NCI-H446 (cell line): ENCODE measurements around the gene API5.
"Not testable (repeated sequence)": the region's sequence is repeated elsewhere in the genome, so short reads cannot be mapped to it uniquely, and the experiment has no call there.

Experiments
- DNase-seq, 2 experiments: peaks; one replicate each; lab custom pipeline; 2025; lab: John Stamatoyannopoulos, UW

API5 gene

DNA sequence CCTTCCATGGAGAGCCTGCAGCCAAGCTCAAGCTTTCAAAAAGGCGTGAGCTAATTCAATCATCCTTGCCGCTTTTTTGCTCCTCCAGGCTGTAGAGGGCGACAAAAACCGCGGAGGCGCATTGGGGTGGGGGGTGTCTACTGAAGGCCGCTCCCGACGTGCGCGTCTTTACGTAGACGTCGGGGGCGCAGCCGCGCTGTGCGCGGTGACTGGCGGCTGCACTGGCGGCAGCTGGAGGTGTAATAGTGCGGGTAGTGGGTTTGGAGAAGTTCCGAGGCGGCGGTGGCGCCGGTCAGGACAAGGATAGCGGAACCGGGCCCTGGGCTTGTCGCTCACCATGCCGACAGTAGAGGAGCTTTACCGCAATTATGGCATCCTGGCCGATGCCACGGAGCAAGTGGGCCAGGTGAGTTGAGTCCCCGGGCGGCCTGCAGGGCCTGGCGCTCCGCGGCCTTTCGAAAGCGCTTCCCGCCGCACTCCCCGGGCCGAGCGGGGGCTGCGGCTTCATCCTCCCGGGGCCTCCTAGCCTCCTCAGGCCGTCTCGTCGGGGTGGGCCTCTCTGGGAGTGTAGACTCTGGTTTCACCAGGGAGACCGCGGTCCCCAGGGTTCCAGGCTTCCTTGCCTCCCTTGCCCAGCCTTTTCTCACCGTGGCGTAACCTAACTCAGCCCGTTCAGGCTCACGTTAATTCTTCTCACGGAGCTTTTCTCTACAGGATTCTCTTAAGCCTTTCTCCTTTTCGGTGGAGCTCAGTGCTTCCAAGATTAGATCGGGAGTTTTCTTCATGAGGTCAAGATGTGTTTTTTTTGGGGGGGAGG lies at the start of gene API5:
Gene API5 (plus strand): TSS at position 206 of the 817 bp plus-strand sequence. CDS start 132 bp downstream, at position 338.
- DNase-seq: peak; percentile 94 to 97

DNA sequence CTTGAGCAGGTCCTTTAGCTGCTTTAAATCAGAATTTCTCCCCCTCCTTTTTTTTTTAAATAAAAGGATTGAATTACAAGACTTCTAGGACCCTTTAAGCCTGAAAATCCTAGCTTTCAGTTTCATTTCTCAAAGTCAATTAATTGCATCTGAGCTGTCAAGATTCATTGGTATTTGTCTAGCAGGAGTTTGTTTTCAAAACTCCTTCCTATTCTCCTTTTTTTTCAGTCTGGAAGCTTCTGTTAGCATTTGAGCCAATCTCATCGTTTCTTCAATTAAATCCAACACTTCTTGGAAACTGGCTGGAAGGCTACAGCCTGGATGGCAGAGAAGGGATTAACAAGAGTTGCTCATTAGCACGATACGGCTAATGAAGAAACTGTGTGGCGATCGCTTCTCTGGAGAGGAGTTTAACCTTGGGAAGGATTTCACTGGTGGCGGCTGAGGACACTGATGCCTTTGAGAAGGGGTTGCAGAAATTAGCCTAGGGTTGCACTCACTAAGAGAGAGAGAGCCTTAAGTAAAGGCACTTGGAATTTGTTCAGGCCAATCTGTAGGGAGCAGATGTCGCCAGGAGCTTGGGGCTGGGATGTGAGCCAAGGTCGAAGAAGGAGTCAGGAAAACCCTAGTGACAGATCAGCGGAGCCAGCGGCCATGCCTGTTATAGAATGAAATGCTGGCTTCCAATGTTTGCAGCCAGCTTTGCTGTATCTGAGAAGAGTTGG lies 43.8 kb upstream of the API5 start:
- DNase-seq: peak; percentile 11 to 86

DNA sequence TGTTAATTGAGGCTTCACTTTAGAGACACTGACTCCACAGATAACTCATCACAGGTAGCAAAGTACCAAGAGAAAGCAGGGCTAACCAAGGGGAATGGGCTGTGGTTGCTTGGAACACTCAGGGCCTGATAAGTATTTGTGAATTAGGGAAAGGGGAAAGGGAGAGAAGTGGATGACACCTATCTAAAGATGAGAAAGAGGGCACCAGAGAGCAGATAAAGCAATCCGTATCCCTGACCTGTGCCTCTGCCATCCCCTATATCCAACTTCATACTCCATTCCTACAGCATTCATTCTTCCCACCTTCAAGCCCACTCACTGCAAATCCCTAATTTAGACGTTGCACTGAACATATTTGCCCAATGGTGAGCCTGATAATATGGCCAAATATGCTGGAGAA lies 43.0 kb upstream of the API5 start:
- no peak for DNase-seq

GRCh38 chr11:43269254-43269918 lies 42.4 kb upstream of the API5 start:
- DNase-seq: peak; percentile 38 to 70

GRCh38 chr11:43270468-43270867 lies 41.3 kb upstream of the API5 start:
- DNase-seq: no peak

DNA sequence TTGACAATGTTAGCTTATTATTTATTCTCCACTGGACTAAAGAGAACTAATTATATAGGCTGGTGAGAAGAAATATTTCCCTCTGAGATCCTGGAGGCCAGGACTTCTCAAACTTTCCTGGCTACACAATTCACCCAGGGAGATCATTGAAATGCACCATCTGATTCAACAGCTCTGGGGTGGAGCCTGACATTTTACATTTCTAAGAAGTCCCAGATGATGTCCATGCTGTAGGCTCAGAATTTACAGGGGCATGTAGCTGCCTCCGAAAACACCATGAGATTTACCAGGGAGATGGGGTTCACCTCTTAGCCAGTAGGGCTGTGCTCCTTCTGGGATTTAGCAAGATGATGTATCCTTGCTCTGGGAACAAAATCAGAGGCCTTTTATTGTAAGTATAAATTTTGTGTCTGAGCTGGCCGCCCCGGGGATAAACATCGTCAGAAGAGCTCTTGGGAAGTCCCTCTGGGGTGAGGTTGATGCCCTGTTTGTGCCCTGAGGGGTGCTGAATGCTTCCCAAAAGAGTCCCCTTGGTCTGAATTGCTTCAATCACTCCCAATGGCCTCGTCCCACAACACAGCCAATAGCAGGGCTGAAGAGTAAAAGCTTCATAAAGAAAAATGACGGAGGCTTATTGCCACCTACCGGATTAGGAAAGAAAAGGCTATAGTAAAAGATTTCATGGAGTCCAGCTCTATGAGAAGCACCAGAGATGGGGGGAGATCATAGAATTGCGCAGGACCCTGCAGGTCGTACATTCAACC lies 33.4 kb upstream of the API5 start:
- DNase-seq: peak; percentile 32 to 71

DNA sequence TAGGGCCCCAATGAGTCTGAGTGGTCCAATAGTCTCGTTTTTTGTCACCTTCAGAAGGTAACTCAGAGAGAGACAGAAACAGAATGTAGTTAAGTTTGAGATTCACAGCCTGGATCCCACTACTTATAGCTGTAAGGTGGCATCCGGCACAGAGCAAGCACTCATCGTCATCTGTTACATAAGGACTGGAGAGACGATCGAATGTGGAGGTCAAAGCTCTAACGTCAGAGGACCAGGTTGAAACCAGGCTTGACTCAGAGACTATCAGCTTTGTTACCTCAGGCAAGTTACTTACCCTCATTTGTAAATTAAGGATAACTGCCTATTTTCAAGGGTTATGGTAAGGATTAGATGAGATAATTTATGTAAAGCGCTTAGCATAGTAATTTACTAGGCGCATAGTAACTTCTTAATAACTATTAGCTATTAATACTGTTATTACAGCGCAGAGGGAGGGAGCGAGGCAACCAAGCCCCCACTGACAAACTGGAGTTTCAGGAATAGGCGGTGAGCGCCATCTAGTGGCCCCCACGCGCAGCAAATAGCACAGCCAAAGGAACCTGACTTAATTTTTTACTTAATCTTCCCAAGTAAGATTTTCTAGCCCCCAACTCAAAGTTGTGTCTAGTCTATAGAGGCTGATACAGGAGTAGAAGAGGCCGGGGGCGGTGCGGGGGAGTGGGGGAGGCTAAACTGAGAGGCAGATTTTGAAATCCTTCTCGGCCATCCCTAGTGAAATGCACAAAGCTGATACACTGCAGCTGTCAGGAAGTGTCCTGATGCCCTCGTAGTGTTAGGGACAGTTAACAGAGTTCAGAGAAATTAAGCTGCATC lies 29.0 kb upstream of the API5 start:
- peak; percentile 21 to 60 for DNase-seq

GRCh38 chr11:43285826-43286225 lies 26.0 kb upstream of the API5 start:
- no peak for DNase-seq

DNA sequence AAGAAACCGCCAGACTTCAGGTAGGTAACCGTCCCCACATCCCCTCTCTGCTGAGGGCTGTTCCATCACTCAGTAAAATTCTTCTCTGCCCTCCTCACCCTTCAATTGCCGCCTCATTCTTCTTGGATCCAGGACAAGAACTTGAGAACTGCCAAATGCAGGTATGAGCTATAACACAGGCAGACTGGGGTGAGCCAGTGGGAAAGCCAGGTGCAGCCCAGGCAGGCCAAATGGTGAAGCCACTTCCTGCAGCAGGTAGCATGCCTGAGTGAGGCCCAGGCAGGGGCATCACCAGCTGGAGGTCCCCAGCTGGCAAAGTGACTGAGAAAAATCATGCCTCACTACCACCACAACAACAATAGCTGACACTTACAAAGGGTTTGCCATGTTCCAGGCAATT lies 22.4 kb upstream of the API5 start:
- DNase-seq: no peak

GRCh38 chr11:43298397-43298796 lies 13.4 kb upstream of the API5 start:
- DNase-seq: no peak

DNA sequence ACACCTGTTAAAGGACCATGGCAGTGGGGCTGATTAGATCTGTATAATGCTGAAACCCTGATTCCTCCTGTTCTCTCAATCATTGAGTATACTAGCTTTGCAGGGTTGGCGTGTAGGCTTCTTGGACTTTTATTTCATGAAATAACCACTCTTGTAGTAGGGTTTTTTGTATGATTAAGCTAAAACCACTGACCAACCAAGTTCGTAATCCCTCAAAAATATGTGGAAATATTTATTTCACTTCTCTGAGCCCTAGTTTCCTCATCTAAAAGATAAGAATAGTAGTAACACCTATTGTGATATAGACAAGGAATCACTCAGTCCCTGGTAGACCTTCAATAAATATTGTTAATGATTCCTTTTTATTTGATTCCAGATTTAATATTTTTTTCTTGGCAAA lies 4.2 kb downstream of the API5 start:
- DNase-seq: no peak

DNA sequence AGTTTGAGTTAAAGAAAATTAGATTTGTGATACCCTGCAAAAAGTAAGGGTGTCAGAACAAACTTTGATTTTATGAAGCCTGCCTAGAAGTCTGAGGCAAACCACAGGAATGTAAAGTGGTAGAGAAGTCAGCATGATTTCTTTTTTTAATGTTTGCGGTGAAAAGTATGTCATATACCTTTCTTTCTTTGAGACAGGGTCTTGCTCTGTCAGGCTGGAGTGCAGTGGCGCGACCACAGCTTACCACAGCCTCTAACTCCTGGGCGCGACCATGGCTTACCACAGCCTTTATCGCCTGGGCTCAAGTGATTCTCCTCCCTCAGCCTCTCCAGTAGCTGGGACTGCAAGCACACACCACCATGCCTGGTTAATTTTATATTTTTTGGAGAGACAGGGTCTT lies 4.7 kb downstream of the API5 start:
- no peak for DNase-seq

DNA sequence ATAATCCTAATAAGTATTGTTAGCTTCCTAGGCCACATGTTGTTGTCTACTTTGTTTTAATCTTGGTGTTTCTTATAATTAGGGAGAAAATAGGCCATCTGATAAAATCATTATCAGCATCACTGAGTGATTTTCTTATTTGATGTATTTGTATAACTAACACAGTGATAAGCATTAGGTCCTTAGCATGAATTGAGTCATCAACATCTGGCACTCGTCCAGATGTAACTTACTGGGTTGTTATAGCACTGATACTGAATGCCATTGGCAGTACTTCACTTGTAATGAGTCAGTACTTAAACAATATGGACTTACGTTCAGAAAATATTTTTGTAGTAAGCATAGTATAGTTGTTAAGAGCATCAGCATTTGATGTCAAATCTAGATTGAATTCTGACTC lies 16.2 kb downstream of the API5 start:
- DNase-seq: no peak

DNA sequence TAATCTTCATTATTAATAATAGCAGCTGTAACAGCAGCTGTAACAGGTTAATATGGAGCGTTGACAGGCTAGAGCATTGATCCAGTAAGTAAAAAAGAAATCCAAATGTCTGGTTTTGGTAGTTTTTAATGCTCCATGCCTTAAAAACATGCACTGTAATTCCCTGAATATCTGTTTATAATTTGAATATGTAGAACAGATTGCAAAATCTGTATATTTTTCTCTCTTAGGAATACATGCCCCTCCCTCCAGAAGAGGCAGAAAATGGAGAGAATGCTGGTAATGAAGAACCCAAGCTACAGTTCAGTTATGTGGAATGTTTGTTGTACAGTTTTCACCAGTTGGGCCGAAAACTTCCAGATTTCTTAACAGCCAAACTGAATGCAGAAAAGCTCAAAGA lies 16.7 kb downstream of the API5 start:
- DNase-seq: no peak

- no peak for DNase-seq
Measured at GRCh38 chr11:43341159-43341558, 29.4 kb downstream of the API5 start.

DNA sequence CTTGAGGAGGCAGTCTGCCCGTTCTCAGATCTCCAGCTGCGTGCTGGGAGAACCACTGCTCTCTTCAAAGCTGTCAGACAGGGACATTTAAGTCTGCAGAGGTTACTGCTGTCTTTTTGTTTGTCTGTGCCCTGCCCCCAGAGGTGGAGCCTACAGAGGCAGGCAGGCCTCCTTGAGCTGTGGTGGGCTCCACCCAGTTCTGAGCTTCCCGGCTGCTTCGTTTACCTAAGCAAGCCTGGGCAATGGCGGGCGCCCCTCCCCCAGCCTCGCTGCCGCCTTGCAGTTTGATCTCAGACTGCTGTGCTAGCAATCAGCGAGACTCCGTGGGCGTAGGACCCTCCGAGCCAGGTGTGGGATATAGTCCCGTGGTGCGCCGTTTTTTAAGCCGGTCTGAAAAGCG lies 39.6 kb downstream of the API5 start:
- not testable (repeated sequence) for DNase-seq

DNA sequence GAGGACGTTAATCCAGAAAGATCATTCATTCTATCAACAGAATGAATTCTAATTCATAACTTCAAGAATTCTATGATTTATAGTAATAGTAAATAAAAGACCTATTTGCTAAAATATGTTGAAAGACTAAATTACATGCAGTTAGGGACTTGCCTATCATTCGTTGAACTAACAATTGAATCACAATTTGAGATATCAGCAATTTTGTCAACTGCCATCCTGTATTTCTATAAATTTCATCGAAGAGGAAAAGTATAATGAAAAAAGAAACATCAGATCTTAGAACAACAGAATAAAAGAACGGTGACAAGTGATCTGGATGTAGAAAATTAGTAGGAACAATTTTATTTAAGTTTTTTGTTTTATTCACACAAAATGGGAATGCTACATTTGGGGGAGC lies 42.5 kb downstream of the API5 start:
- no peak for DNase-seq

GRCh38 chr11:43356336-43356735 lies 44.5 kb downstream of the API5 start:
- no peak for DNase-seq

DNA sequence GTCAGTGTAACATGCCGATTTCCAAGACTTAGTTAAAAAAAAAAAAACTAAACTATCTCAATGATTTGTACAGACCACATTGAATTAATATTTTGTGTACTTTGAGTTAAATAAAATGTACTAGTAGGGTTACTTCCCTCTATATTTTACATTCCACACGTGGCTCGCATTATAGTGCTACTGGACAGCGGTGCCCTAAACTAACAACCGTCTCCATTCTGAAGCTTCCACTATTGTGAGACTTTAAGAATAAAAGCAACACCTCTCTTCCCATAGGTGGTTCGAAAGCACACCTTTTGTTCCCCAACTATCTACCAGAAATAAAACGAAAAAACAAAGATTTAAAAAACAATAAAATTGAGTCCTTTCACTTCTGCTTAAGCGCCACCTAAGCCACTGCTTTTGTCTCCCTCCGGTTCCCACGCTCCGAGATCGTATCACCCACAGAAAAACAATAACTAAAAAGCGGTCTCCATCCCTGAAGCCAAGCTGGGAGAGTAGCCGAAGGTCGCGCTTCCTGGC lies 46.5 kb downstream of the API5 start:
- no peak for DNase-seq

DNA sequence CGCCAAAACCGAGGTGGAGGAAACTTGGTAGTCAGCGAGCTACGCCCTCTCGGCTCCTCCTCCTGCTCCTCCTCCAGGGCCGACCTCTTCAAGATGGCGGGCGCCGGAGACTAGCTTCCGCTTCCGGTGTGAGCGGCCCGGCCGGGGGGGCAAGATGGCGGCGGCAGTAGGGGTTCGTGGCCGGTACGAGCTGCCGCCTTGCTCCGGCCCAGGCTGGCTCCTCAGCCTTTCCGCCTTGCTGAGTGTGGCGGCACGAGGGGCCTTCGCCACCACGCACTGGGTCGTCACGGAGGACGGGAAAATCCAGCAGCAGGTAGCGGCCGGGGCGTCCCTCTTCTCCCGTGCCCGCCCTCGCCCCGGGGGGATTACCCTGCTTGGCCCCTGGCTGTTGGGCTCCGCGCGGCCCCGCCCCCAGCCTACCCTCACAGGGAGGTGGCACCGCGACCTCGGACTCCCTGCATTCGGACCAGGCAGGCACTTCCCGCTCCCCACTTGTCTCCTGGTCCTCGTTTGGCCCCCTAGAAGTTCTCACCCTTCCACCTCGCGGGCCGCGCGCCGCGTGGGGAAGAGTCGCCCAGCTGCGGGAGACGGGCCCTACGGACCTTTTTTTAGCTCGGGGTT lies 47.1 kb downstream of the API5 start, which contains the start of gene TTC17:
Gene TTC17 (plus strand): TSS at position 120 of the 621 bp plus-strand sequence. CDS start 35 bp downstream, at position 155.
- DNase-seq: peak; percentile 81 to 95
